Endothelial cell of umbilical vein (primary cell): ENCODE data around the gene DAB1. TPM values are rescaled to one million over a fixed set of nuclear protein-coding genes. Genes with fewer than 3 reads are reported as not detected.

Experiments used
- BruUV-seq: library from RNA; stranded (reverse); fragments of 400-500 nt; replicated peaks from 2 replicates; lab custom pipeline; 2021; lab: Mats Ljungman, UMichigan
- CTCF ChIA-PET: fragments of 300-600, 350-600 bp; sonication (Branson Sonifier 250); formaldehyde crosslinking; loops from one replicate; lab custom pipeline; 2021; ENCODE audit warnings: antibody characterized with exemption, inconsistent platforms; lab: Charles Lee
- POLR2A ChIA-PET: fragments of 300-600, 350-600 bp; sonication (Branson Sonifier 250); formaldehyde crosslinking; loops from one replicate; lab custom pipeline; 2021; ENCODE audit warnings: antibody characterized with exemption, inconsistent platforms; lab: Charles Lee
- DNase-seq: peaks from one replicate; pipeline ENCODE4 v3.0.0-alpha.2; 2011; ENCODE audit warnings: low read depth, low spot score
- FAIRE-seq: peaks from 2 replicates; lab custom pipeline; 2011; peaks lifted over from hg19 to GRCh38; lab: Jason Lieb, UNC
- H2AFZ ChIP-seq: 2 replicates; pipeline ENCODE4 v1.6.0; 2012; ENCODE audit warnings: low read depth, low read length, control low read depth, inconsistent platforms
- H3K27ac ChIP-seq: 2 replicates; pipeline ENCODE4 v1.5.1; 2011; ENCODE audit warnings: low read depth, mild to moderate bottlenecking, control low read depth, low read length, moderate library complexity; ENCODE audit not compliant: insufficient read depth
- H3K27me3 ChIP-seq, 2 experiments: 2 replicates each; pipeline versions ENCODE4 v1.6.0 to v1.6.1; 2011; ENCODE audit warnings: low read length in 2 of 2, mixed read lengths in 1 of 2; ENCODE audit not compliant: control insufficient read depth in 2 of 2, insufficient read depth in 2 of 2
- H3K36me3 ChIP-seq, 2 experiments: 2 replicates in 1 of 2; 3 replicates in 1 of 2; pipeline ENCODE4 v1.5.1; 2011; ENCODE audit warnings: low read length in 2 of 2, mild to moderate bottlenecking in 1 of 2, moderate library complexity in 1 of 2; ENCODE audit not compliant: control insufficient read depth in 2 of 2, insufficient read depth in 2 of 2; ENCODE audit errors: extremely low read depth in 1 of 2
- H3K4me1 ChIP-seq: 3 replicates; pipeline ENCODE4 v1.5.1; 2011; ENCODE audit warnings: mild to moderate bottlenecking, low read length; ENCODE audit not compliant: control insufficient read depth, insufficient read depth; ENCODE audit errors: extremely low read depth
- H3K4me2 ChIP-seq: 2 replicates; pipeline ENCODE4 v1.6.1; 2011; ENCODE audit warnings: low read length, control low read depth, mixed read lengths; ENCODE audit not compliant: insufficient read depth
- H3K4me3 ChIP-seq, 3 experiments: fragments of 200-600 bp in 1 of 3; sonication (generic), shearing (Covaris generic) in 1 of 3; replicated peaks in 1 of 3; 2 replicates each; pipeline ENCODE4 v1.5.1; 2011 to 2016; ENCODE audit warnings: control low read depth in 3 of 3, low read length in 3 of 3, mild to moderate bottlenecking in 2 of 3, inconsistent platforms in 1 of 3, low read depth in 1 of 3, moderate library complexity in 1 of 3; ENCODE audit not compliant: insufficient read depth in 1 of 3
- H3K79me2 ChIP-seq: 2 replicates; pipeline ENCODE4 v1.6.0; 2012; ENCODE audit warnings: low read length, inconsistent platforms; ENCODE audit not compliant: control insufficient read depth, insufficient read depth
- H3K9ac ChIP-seq: replicated peaks from 2 replicates; pipeline ENCODE3; 2011; ENCODE audit warnings: low read length, control low read depth; ENCODE audit not compliant: insufficient read depth; ENCODE audit errors: extremely low read depth
- H3K9me1 ChIP-seq: replicated peaks from 3 replicates; pipeline ENCODE4 v1.6.0; 2011; ENCODE audit warnings: mild to moderate bottlenecking, low read length; ENCODE audit not compliant: control insufficient read depth, insufficient read depth; ENCODE audit errors: extremely low read depth
- H3K9me3 ChIP-seq: replicated peaks from 2 replicates; pipeline ENCODE4 v1.5.1; 2012; ENCODE audit warnings: low read length, inconsistent platforms; ENCODE audit not compliant: control insufficient read depth, insufficient read depth
- H4K20me1 ChIP-seq: replicated peaks from 2 replicates; pipeline ENCODE3; 2011; ENCODE audit warnings: mild to moderate bottlenecking, low read length; ENCODE audit not compliant: control insufficient read depth, insufficient read depth; ENCODE audit errors: extremely low read depth
- CTCF ChIP-seq, 2 donors: IDR thresholded peaks; 1 replicate in 1 of 2; 2 replicates in 1 of 2; pipeline ENCODE4 v1.5.1; 2011; ENCODE audit warnings: low read length in 2 of 2, mild to moderate bottlenecking in 2 of 2, moderate library complexity in 2 of 2, control low read depth in 1 of 2, inconsistent platforms in 1 of 2, low read depth in 1 of 2; ENCODE audit not compliant: insufficient read depth in 1 of 2; ENCODE audit errors: extremely low read depth in 1 of 2
- FOS ChIP-seq: IDR thresholded peaks from 2 replicates; pipeline ENCODE4 v1.6.1; 2011; ENCODE audit warnings: mild to moderate bottlenecking, low read length, moderate library complexity, borderline replicate concordance; ENCODE audit not compliant: insufficient read depth
- MAX ChIP-seq: IDR thresholded peaks from 2 replicates; pipeline ENCODE4 v1.6.1; 2011; ENCODE audit not compliant: insufficient read depth, insufficient read length
- MYC ChIP-seq: IDR thresholded peaks from one replicate; pipeline ENCODE4 v1.6.1; 2011; ENCODE audit warnings: mild to moderate bottlenecking, low read depth, low read length
- POLR2A ChIP-seq: IDR thresholded peaks from 2 replicates; pipeline ENCODE4 v1.6.1; 2012; ENCODE audit warnings: low read depth, mild to moderate bottlenecking, control low read depth, low read length
- POLR2AphosphoS5 ChIP-seq: IDR thresholded peaks from 2 replicates; pipeline ENCODE4 v1.6.1; 2012; ENCODE audit warnings: low read depth, mild to moderate bottlenecking, control low read depth, low read length, moderate library complexity; ENCODE audit not compliant: insufficient read depth
- dilution Hi-C: fragments of 300-500 bp; cut with MboI; formaldehyde crosslinking; loops from one replicate; pipeline ENCODE4 v1.15.0; 2019; ENCODE audit warnings: low sequenced_read_pairs; ENCODE audit not compliant: extremely low pct_ligation_motif_present
- intact Hi-C: fragments of 100-400 bp; cut with micrococcal nuclease; formaldehyde crosslinking; loops from one replicate; pipeline ENCODE4 v1.10.0; 2022
- polyA plus RNA-seq, 4 experiments: library from polyadenylated mRNA; depleted of rRNA in 3 of 4; stranded (reverse) in 3 of 4; unstranded in 1 of 4; fragments of >200 nt; gene quantifications; 2 replicates each; pipeline versions ENCODE4 v1.2.1 to v1.2.3, GENCODE V29; 2011 to 2012; ENCODE audit warnings: missing spikeins in 1 of 4
- total RNA-seq: library from RNA; stranded (reverse); gene quantifications from 2 replicates; pipeline ENCODE4 v1.2.3, GENCODE V29; 2021

The DAB1 gene
- total and polyA plus RNA-seq, 2 donors (not counting 3 experiments of a cell fraction or from before 2014, with no cell fraction given) = not detected

- peaks cover 38 to 43% of the 10 kb centered on the region in 2 experiments for H3K27me3 ChIP-seq
- BruUV-seq = no TSS peak
Measured at GRCh38 chr1:57421806-57422205, 2.1 kb downstream of the DAB1 start.

More at GRCh38 chr1:57421806-57422205, 2.1 kb downstream of the DAB1 start:
- no peak for TF ChIP-seq FOS
- TF ChIP-seq POLR2AphosphoS5 = no peak
- no peak for TF ChIP-seq MYC
- no peak for TF ChIP-seq CTCF (IDR thresholded peaks at IDR 0.05; ENCODE audit: extremely low read depth in 1 of 2, insufficient read depth in 1 of 2, low read depth in 1 of 2, low read length in 2 of 2)
- TF ChIP-seq MAX = no peak
- TF ChIP-seq POLR2A = no peak
- no peaks in the 10 kb centered on the region for H3K9me3 ChIP-seq
- FAIRE-seq (no peak), DNase-seq (no peak)
- H3K4me2 ChIP-seq = no peak overlapping the region
- no peaks in the 10 kb centered on the region for H3K4me1 ChIP-seq
- no peaks in the 10 kb centered on the region for H3K9me1 ChIP-seq
- H3K79me2 ChIP-seq = no peaks in the 10 kb centered on the region
- no peaks in the 10 kb centered on the region for H4K20me1 ChIP-seq
- intact Hi-C loops (no loop called here), dilution Hi-C loops (no loop called here)
- POLR2A ChIA-PET = no interaction called here
- H3K36me3 ChIP-seq = no peaks in the 10 kb centered on the region
- no peak overlapping the region for H3K9ac ChIP-seq
- no peak overlapping the region for H3K27ac ChIP-seq
- no peak overlapping the region for H3K4me3 ChIP-seq
- CTCF ChIA-PET = no interaction called here
- H2AFZ ChIP-seq = no peak overlapping the region
